DMS53 (cell line): Measurements from ENCODE around the gene DDX46.
"Not testable (repeated sequence)": the region's sequence is repeated elsewhere in the genome, so short reads cannot be mapped to it uniquely, and the experiment has no call there.

Experiments used
- DNase-seq: peaks from one replicate; lab custom pipeline; 2025; lab: John Stamatoyannopoulos, UW

DDX46 gene

GRCh38 chr5:134784241-134784920, 25.8 kb downstream of the DDX46 start:
- no peak for DNase-seq

DNA sequence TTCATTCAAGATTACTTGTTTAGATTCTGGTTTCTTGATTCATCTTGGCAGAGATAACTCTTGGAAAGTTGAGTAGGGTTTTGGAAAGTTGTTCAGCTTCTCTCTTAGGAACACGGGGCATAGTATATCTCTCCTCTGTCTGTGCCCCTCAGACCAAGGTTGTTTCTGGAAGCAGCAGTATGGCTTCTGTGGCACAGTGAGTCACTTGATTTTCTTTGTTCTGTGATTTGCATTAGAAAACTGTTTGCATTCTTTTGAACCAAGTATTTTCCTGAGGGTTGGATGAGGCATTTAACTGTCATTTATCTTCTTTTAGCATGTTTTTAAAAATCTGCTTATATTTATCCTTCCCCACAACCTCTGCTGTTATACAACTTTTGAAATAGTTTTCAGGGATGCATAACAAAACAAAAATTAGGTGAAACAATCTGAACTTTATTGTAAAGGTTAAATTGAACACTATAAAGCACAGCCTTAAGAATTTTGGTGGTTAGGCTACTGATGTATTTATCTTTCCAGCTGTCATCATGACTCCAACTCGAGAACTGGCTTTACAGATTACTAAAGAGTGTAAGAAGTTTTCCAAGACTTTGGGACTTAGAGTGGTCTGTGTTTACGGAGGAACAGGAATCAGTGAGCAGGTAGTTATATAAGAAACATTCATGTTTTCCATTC, 26.5 kb downstream of the DDX46 start:
- DNase-seq: no peak

- DNase-seq: no peak
Observed at GRCh38 chr5:134787692-134788091, 29.1 kb downstream of the DDX46 start.

GRCh38 chr5:134791580-134791979, 33.0 kb downstream of the DDX46 start:
- DNase-seq: no peak

GRCh38 chr5:134792286-134792685, 33.7 kb downstream of the DDX46 start:
- no peak for DNase-seq

DNA sequence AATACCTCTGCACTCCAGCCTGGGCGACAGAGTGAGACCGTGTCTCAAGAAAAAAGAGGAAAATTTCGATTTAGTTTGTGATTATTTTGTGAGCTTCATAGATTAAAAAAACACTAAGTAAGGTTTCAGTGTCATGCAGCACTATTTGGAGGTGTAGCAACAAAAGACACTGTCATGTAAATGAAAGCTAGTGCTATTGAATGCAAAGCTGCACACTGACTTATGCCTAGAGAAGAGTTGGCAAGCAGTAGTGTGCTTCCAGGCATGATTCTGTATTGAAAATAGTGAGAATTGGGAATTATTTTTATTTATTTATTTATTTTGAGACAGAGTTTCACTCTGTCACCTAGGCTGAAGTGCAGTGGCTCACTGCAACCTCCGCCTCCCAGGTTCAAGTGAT, 34.5 kb downstream of the DDX46 start:
- DNase-seq: no peak

DNA sequence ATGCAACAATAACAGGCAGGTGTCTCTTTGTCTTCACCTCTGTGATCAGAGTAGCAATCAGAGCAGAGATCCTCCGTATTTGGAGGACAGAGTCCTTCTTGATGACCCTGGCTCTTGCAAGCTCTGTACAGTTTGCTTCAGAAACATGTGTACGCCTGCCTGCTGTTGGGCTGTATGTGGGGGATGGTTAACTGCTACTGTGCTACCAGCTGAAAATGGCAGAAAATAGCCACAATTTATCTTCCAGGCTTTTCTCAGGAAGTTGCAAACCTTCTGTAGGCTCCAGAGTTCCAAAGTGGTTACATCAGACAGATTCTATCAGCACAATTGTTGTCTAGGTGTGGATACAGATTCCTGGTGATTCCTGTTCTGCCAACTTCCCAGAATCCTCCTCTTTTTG, 35.5 kb downstream of the DDX46 start:
- DNase-seq: peak; percentile 25

DNA sequence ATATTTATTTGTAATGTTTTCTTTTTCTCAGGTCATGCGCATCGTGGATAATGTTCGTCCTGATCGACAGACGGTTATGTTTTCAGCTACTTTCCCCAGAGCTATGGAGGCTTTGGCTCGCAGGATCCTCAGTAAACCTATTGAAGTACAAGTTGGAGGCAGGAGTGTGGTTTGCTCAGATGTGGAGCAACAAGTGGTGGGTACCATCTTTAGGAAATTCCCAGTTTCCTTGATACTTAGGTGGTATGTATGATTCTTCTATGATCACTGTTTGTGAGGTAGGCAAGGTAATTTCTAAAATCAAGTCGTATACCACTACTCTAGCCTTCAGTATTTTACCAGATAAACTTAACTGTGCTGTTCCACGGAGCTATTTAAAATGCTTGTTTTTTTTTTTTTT, 36.2 kb downstream of the DDX46 start:
- DNase-seq: no peak

- no peak for DNase-seq
Observed at GRCh38 chr5:134798468-134798867, 39.9 kb downstream of the DDX46 start.

- no peak for DNase-seq
Observed at GRCh38 chr5:134803821-134804220, 45.2 kb downstream of the DDX46 start.

DNA sequence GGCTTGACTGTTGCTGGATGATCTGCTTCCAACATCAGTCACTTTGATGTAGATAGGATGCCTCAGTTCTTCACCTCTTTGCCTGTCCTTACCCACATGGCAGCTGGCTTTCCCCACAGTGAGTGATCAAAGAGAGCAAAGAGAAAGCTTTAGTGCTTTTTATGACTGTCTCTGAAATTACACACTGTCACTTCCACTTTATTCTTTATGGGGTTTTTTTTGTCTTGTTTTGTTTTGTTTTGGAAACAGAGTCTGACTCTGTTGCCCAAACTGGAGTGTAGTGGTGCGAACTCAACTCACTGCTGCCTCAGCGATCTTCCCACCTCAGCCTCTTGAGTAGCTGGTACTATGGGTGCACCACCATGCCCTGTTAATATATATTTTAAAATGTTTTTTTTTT, 54.8 kb downstream of the DDX46 start:
- no peak for DNase-seq

GRCh38 chr5:134813827-134814226, 55.2 kb downstream of the DDX46 start:
- no peak for DNase-seq

- DNase-seq: no peak
Observed at GRCh38 chr5:134817006-134817405, 58.4 kb downstream of the DDX46 start.

GRCh38 chr5:134818776-134819175, 60.2 kb downstream of the DDX46 start:
- no peak for DNase-seq

DNA sequence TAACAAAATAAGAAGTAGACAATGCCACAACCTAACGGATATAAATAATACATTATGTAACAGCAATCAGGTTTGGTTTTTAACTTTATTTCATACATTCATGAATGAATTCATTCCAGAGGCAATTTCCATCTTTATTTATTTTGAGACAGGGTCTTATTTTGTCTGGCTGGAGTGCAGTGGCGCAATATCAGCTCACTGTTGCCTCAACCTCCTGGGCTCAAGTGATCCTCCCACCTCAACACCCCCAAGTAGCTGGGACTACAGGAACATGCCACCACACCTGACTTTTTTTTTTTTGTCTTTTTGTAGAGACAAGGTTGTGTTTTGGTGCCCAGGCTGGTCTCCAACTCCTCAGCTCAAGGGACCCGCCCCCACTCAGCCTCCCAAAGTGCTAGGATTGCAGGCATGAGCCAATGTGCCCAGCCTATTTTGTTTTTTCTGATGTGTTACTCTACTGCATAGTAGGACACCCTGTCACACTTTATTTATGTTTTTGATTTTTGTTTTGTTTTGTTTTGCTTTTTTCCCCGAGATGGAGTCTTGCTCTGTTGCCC, 60.9 kb downstream of the DDX46 start:
- no peak for DNase-seq

DNA sequence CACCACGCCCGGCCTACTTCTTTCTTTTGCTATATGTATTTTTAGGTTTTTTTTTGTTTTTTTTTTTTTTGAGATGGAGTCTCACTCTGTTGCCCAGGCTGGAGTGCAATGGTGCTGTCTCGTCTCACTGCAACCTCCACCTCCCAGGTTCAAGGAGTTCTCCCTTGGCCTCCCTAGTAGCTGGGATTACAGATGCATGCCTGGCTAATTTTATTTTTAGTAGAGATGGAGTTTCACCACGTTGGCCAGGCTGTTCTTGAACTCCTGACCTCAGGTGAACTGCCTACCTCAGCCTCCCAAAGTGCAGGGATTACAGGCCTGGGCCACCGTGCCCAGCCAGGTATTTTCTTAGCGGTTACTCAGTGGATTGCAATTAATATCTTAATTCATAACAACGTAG, 63.3 kb downstream of the DDX46 start:
- DNase-seq: no peak

GRCh38 chr5:134824681-134825080, 66.1 kb downstream of the DDX46 start:
- no peak for DNase-seq

GRCh38 chr5:134825212-134825611, 66.6 kb downstream of the DDX46 start:
- no peak for DNase-seq

DNA sequence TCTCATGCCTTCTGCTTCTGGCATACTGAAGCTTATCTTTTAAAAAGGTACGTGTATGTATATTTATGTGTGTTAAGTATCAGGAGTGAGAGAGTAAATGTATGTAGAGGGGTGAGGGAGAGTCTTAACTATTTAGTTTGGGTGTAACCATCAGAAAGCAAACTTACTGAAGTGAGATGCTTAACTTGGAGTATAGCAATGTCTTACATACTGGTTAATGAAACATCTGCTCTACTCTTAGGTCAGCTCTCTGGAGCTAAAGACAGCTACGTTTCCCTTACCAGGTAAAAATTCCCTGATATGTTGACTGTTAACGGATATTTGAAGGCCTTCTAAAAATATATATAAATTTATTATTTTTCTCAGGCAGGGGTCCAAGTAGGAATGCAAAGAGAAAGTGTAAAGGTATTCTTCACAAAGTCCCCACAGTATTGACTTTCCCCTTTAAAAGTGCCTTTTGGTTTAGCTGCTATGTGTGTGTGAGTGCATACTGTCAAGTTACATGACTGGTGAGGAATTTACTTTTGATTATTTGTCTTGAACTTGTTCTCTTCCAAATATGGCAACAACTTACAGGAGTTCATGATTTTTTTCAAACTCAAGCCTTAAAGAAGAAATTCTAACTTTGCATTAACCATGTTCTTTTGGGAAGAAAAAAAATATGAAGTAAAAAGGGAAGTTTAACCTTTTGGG, 74.9 kb downstream of the DDX46 start:
- no peak for DNase-seq

GRCh38 chr5:134835623-134836022, 77.0 kb downstream of the DDX46 start:
- no peak for DNase-seq

- DNase-seq: no peak
Observed at GRCh38 chr5:134837530-134838181, 79.1 kb downstream of the DDX46 start.

- DNase-seq: not testable (repeated sequence)
Observed at GRCh38 chr5:134838361-134838760, 79.8 kb downstream of the DDX46 start.
